Vagina (tissue), 2 donors: ENCODE results near the gene LRRC4B. TPM values are rescaled to one million over a fixed set of nuclear protein-coding genes. Genes with fewer than 3 reads are reported as not detected.

Experiments
- DNase-seq, 2 donors: peaks; one replicate each; pipeline ENCODE4 v3.0.0-alpha.2; 2017; ENCODE audit errors: extremely low spot score in 2 of 2
- H3K27ac ChIP-seq: fragments of 200-600 bp; sonication (generic); one replicate; pipeline ENCODE4 v1.5.1; 2019
- H3K27me3 ChIP-seq: fragments of 200-600 bp; sonication (generic); one replicate; pipeline ENCODE4 v1.5.1; 2019
- H3K36me3 ChIP-seq, 2 donors: fragments of 200-600 bp; sonication (generic); one replicate each; pipeline ENCODE4 v1.5.1; 2017 to 2019
- H3K4me1 ChIP-seq: fragments of 200-600 bp; sonication (generic); one replicate; pipeline ENCODE4 v1.5.1; 2019
- H3K4me3 ChIP-seq, 2 donors: fragments of 200-600 bp; sonication (generic); 1 replicate in 1 of 2; 2 replicates in 1 of 2; pipeline ENCODE4 v1.5.1; 2016 to 2019
- H3K9me3 ChIP-seq: fragments of 200-600 bp; sonication (generic); one replicate; pipeline ENCODE4 v1.5.1; 2019
- POLR2A ChIP-seq, 2 donors: fragments of 450-650 bp; IDR thresholded peaks; one replicate each; pipeline ENCODE4 v1.6.1; 2017; ENCODE audit warnings: antibody characterized with exemption in 2 of 2, mild to moderate bottlenecking in 2 of 2, moderate library complexity in 2 of 2
- POLR2AphosphoS5 ChIP-seq, 2 donors: sonication (generic); formaldehyde crosslinking; IDR thresholded peaks; one replicate each; pipeline ENCODE4 v1.9.0; 2017; ENCODE audit warnings: antibody characterized with exemption in 2 of 2, mild to moderate bottlenecking in 2 of 2, low read depth in 1 of 2; ENCODE audit not compliant: insufficient read depth in 1 of 2
- intact Hi-C: fragments of 100-400 bp; cut with DNase I; formaldehyde crosslinking; loops from one replicate; pipeline ENCODE4 v1.15.1; 2023
- total RNA-seq: library from RNA; depleted of rRNA; stranded (reverse); fragments of >200 nt; gene quantifications from one replicate; pipeline ENCODE4 v1.2.3, GENCODE V29; 2016
- TF ChIP-seq, protein P1 (sequence below), 3 experiments: fragments of 450-650 bp in 2 of 3; fragments of 200-600 bp in 1 of 3; sonication (generic) in 1 of 3; IDR thresholded peaks; one replicate each; pipeline ENCODE4 v1.5.1; 2017 to 2019; ENCODE audit warnings: antibody characterized with exemption in 3 of 3, mild to moderate bottlenecking in 2 of 3, moderate library complexity in 2 of 3

LRRC4B gene
- total RNA-seq, 1 donor from 2014 or later: 17.9 TPM

DNA sequence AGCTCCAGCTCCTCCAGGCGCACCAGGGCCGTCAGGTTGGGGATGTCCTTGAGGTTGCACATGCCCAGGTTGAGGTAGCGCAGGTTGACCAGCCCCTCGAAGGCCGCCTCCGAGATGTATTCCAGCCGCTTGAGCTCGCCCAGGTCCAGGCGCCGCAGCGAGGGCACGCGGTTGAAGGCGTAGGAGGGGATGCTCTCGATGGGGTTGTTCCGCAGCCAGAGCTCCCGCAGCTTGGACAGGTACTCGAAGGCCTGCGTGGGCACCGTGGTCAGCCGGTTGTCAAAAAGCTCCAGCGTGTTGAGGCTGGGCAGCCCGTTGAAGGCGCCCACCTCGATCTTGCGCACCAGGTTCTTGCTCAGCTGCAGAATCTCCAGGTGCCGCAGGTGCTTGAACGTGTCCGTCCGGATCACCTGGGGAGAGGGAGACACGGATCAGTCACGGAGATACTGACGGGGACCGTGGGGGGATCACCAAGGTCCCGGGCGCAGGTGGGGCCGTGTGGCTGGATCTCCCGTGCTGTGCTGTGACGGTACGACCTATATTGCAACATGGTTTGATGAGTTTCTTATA lies 49.1 kb downstream of the LRRC4B start:
- Histone ChIP-seq H3K27me3 (no peaks in the 10 kb centered on the region), H3K4me3 (no peak overlapping the region), H3K36me3 (no peaks in the 10 kb centered on the region), H3K27ac (no peak overlapping the region), H3K9me3 (no peaks in the 10 kb centered on the region), H3K4me1 (no peaks in the 10 kb centered on the region)
- intact Hi-C loops: no loop called here
- no peak for DNase-seq
- TF ChIP-seq, protein P1, sequence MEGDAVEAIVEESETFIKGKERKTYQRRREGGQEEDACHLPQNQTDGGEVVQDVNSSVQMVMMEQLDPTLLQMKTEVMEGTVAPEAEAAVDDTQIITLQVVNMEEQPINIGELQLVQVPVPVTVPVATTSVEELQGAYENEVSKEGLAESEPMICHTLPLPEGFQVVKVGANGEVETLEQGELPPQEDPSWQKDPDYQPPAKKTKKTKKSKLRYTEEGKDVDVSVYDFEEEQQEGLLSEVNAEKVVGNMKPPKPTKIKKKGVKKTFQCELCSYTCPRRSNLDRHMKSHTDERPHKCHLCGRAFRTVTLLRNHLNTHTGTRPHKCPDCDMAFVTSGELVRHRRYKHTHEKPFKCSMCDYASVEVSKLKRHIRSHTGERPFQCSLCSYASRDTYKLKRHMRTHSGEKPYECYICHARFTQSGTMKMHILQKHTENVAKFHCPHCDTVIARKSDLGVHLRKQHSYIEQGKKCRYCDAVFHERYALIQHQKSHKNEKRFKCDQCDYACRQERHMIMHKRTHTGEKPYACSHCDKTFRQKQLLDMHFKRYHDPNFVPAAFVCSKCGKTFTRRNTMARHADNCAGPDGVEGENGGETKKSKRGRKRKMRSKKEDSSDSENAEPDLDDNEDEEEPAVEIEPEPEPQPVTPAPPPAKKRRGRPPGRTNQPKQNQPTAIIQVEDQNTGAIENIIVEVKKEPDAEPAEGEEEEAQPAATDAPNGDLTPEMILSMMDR (IDR thresholded peaks at IDR 0.05): no peak
- TF ChIP-seq POLR2AphosphoS5 (IDR thresholded peaks at IDR 0.05; ENCODE audit: insufficient read depth in 1 of 2, low read depth in 1 of 2) (no peak), POLR2A (IDR thresholded peaks at IDR 0.05) (no peak)

DNA sequence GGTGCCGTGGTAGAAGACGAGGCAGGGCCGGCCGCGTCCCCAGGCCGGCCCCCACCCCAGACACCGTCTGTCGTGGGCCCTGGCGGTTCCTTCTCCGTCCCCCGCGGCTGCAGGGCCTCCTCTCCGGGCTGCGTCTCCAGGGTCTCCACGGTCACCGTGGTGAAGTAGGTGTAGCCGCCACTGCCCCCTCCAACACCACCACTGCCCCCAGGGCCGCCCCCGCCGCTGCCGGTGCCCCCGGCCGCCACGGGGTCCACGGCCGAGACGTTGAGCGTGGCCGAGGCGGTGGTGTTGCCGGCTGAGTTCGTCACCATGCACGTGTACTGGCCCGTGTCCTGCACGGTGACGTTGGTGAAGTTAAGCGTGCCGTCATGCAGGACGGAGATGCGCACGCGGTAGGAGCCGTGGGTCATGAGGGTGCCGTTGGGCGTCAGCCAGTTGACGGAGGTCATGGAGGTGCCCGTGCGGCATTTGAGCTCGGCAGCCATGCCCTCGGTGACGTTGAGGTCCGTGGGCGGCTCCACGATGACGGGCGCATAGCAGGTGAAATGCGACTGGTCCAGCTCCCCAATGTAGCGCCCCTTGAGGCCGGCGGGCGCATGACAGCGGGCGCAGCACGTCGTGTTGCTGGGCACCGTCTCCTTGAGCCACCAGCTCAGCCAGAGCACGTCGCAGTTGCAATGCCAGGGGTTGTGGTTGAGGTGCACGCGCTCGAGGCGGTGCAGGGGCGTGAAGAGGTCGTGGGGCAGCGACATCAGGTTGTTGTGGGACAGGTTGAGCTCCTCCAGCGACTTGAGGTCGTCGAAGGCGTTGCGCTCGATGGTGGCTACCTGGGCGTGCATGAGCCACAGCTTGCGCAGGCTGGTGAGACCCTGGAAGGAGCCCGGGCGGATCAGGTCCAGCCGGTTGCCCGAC lies 49.9 kb downstream of the LRRC4B start:
- intact Hi-C loops: no loop called here
- no peak overlapping the region for H3K4me3 ChIP-seq
- H3K9me3 ChIP-seq: no peaks in the 10 kb centered on the region
- no peaks in the 10 kb centered on the region for H3K36me3 ChIP-seq
- TF ChIP-seq POLR2A (IDR thresholded peaks at IDR 0.05) (no peak), POLR2AphosphoS5 (IDR thresholded peaks at IDR 0.05; ENCODE audit: insufficient read depth in 1 of 2, low read depth in 1 of 2) (no peak)
- TF ChIP-seq, protein P1 (IDR thresholded peaks at IDR 0.05): no peak
- H3K27me3 ChIP-seq: no peaks in the 10 kb centered on the region
- H3K4me1 ChIP-seq: no peaks in the 10 kb centered on the region
- DNase-seq: no peak
- H3K27ac ChIP-seq: no peak overlapping the region

DNA sequence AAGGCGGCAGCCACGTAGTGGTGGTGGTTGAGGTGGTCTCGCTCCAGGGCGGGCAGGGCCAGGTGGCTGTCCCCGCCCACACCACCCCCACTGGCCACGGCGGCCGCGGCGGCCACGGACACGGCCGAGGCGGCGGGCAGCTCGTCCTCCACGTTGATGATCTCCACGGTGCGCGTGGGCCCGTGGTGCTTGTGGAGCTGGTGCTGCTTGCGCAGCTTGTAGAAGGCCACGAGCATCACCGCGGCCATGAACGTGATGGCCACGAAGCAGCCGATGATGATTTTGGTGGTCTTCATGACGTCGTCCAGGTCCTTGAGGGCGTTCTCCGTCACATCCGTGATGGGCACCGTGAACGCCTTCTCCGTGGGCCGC lies 50.5 kb downstream of the LRRC4B start:
- DNase-seq: no peak
- H3K27me3 ChIP-seq: no peaks in the 10 kb centered on the region
- intact Hi-C loops: no loop called here
- no peaks in the 10 kb centered on the region for H3K4me1 ChIP-seq
- TF ChIP-seq, protein P1 (IDR thresholded peaks at IDR 0.05): no peak
- TF ChIP-seq POLR2A (IDR thresholded peaks at IDR 0.05): no peak
- TF ChIP-seq POLR2AphosphoS5 (IDR thresholded peaks at IDR 0.05; ENCODE audit: insufficient read depth in 1 of 2, low read depth in 1 of 2): no peak
- no peaks in the 10 kb centered on the region for H3K36me3 ChIP-seq
- H3K4me3 ChIP-seq: no peak overlapping the region
- H3K9me3 ChIP-seq: no peaks in the 10 kb centered on the region
- H3K27ac ChIP-seq: no peak overlapping the region

DNA sequence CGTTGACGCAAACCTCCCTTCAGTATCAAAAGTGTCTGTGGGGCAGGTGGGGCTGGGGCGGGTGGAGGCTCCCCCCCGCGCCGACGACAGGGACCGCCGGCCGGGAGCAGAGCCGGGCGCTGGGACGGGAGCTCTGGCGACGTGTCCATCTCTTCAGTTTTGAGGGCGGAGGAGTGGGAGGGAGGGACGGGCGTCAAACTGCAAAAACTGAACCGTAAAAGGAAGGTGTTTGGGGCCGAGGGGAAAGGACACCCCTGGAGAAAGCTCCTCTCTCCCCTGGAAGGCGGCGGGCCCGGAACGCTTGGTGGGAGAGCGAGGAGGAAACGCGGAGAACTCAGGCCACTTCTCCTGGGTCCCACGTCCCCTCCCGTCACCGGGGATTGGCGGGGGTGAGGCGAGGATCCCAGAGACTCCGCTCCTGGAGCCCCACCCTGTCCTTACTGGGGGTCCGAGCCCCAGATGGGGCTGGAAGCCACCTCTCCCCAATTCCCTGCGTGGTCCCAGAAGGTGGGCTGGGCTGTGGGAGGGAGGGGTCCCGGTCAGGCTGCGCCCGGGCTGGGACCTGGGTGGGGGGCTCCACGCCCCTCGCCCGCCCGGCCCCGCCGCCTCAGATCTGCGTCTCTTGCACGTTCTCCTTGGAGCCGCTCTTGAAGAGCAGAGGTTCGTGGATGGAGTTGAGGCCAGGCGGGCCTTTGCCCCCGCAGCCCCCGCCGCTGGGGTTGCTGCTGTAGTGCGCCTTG lies 51.1 kb downstream of the LRRC4B start:
- H3K27ac ChIP-seq: no peak overlapping the region
- H3K27me3 ChIP-seq: no peaks in the 10 kb centered on the region
- H3K36me3 ChIP-seq: no peaks in the 10 kb centered on the region
- DNase-seq: no peak
- H3K9me3 ChIP-seq: no peaks in the 10 kb centered on the region
- no peaks in the 10 kb centered on the region for H3K4me1 ChIP-seq
- intact Hi-C loops: no loop called here
- H3K4me3 ChIP-seq: no peak overlapping the region
- TF ChIP-seq POLR2A (IDR thresholded peaks at IDR 0.05): no peak
- TF ChIP-seq, protein P1 (IDR thresholded peaks at IDR 0.05): no peak
- no peak for TF ChIP-seq POLR2AphosphoS5 (IDR thresholded peaks at IDR 0.05; ENCODE audit: insufficient read depth in 1 of 2, low read depth in 1 of 2)
